AG09309 (cell line): ENCODE data around the gene RAD23B.

Experiments
- DNase-seq: peaks from one replicate; pipeline ENCODE4 v3.0.0-alpha.2; 2010; ENCODE audit warnings: low read depth
- H3K4me3 ChIP-seq: 2 replicates; pipeline ENCODE4 v1.5.1; 2011; ENCODE audit warnings: mild to moderate bottlenecking, low read depth, low read length, moderate library complexity; ENCODE audit not compliant: control insufficient read depth
- TF ChIP-seq, protein P1 (sequence below): IDR thresholded peaks from 2 replicates; pipeline ENCODE4 v1.5.1; 2011; ENCODE audit warnings: mild to moderate bottlenecking, low read depth, low read length, inconsistent platforms; ENCODE audit not compliant: insufficient read depth, control insufficient read depth; ENCODE audit errors: missing control alignments

Gene RAD23B

DNA sequence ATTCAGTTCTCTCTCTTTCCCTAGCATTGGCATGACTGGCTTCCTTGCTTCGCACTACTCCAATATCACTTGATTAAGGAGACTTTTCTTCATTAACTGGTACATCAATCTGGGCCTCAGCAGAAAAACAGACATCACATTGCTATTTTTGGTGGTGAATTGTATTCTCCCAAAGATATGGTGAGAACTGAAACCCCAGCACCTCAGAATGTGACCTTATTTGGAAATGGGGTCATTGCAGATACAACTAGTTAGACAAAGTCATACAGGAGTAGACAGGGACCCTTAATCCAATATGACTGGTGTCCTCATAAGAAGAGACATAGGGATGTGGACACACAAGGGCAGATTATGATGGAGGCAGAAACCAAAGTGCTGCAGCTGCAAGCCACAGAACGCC is 7.5 kb upstream of the RAD23B start:
- TF ChIP-seq, protein P1, sequence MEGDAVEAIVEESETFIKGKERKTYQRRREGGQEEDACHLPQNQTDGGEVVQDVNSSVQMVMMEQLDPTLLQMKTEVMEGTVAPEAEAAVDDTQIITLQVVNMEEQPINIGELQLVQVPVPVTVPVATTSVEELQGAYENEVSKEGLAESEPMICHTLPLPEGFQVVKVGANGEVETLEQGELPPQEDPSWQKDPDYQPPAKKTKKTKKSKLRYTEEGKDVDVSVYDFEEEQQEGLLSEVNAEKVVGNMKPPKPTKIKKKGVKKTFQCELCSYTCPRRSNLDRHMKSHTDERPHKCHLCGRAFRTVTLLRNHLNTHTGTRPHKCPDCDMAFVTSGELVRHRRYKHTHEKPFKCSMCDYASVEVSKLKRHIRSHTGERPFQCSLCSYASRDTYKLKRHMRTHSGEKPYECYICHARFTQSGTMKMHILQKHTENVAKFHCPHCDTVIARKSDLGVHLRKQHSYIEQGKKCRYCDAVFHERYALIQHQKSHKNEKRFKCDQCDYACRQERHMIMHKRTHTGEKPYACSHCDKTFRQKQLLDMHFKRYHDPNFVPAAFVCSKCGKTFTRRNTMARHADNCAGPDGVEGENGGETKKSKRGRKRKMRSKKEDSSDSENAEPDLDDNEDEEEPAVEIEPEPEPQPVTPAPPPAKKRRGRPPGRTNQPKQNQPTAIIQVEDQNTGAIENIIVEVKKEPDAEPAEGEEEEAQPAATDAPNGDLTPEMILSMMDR = no peak
- H3K4me3 ChIP-seq = no peak overlapping the region
- DNase-seq = no peak

GRCh38 chr9:107276966-107277710 is 5.9 kb upstream of the RAD23B start:
- TF ChIP-seq, protein P1 = no peak
- DNase-seq = no peak
- no peak overlapping the region for H3K4me3 ChIP-seq

- H3K4me3 ChIP-seq = no peak overlapping the region
- TF ChIP-seq, protein P1 = no peak
- DNase-seq = no peak
Measured at GRCh38 chr9:107277801-107278200, 5.3 kb upstream of the RAD23B start.

DNA sequence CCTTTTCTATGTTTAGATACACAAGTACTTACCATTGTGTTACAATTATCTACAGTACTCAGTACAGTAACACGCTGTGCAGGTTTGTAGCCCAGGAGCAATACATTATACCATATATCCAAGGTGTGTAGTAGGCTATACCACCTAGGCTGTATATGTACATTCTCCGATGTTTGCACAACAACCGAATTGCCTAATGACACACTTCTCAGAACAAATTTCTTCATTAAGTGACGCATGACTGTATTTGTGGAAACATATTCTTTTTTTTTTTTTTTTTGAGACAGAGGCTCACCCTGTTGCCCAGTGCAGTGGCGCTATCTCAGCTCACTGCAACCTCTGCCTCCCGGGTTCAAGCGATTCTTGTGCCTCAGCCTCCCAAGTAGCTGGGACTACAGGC is 4.0 kb upstream of the RAD23B start:
- TF ChIP-seq, protein P1 = no peak
- DNase-seq = no peak
- no peak overlapping the region for H3K4me3 ChIP-seq

DNA sequence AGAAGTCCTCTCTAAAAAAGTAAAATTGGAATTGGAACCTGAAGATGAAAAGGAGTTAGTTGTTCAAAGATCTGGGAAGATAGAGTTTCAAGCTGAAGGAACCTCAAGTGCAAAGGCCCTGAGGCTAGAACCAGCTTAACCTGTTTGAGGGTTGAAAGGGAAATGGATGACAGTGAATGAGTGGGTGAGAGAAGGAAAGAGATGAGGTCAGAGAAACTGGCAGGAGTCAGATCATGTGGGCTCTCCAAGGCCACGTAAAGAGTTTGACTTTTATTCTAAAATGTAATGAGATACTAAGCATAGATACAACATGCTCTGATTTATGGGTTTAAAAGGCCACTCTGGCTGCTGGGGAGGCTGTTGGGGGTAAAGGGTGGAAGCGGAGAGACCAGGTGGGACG is 2.5 kb upstream of the RAD23B start:
- H3K4me3 ChIP-seq = no peak overlapping the region
- no peak for DNase-seq
- TF ChIP-seq, protein P1 = no peak

DNA sequence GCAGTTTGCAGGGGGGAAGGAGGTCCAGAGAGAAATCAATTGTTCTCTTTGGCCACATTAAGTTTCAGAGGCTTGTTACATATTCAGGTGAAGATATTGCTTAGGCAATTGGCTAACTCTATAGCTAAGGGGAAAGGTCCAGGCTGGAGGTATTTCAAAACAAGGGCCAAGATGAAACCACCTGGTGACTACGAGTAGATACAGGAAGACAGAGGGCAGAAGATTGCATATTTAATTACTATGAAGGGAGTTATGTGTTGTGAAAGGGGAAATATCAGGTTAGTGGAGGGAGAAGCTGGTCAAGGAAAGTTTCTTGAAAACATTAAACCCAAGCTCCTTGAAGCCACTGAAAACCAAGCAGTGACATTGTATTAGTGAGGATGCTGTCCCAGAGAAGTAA is 1.9 kb upstream of the RAD23B start:
- TF ChIP-seq, protein P1 = no peak

More for the DNA sequence above, 1.9 kb upstream of the RAD23B start:
- no peak overlapping the region for H3K4me3 ChIP-seq
- no peak for DNase-seq
